GM19035 (cell line): ENCODE results near the gene SLC24A3.
A peak's percentile ranks its signal among the peaks of the same experiment; 100 is the strongest.

Experiments used
- ATAC-seq: cut with Tn5 transposase; IDR thresholded peaks from one replicate; pipeline ENCODE4 v1.9.1; 2021; ENCODE audit not compliant: unreplicated experiment

SLC24A3 gene

GRCh38 chr20:19336631-19337030 lies 124.2 kb downstream of the SLC24A3 start:
- ATAC-seq: no peak

GRCh38 chr20:19338380-19338779 lies 125.9 kb downstream of the SLC24A3 start:
- ATAC-seq: no peak

GRCh38 chr20:19338960-19339359 lies 126.5 kb downstream of the SLC24A3 start:
- no peak for ATAC-seq

- no peak for ATAC-seq
Observed at GRCh38 chr20:19341348-19342053, 129.1 kb downstream of the SLC24A3 start.

GRCh38 chr20:19344341-19344740 lies 131.9 kb downstream of the SLC24A3 start:
- ATAC-seq: no peak

- ATAC-seq: peak; percentile 62
Observed at GRCh38 chr20:19347943-19348456, 135.6 kb downstream of the SLC24A3 start.

GRCh38 chr20:19348582-19348981 lies 136.1 kb downstream of the SLC24A3 start:
- ATAC-seq: no peak

- ATAC-seq: no peak
Observed at GRCh38 chr20:19349879-19350278, 137.4 kb downstream of the SLC24A3 start.

- ATAC-seq: no peak
Observed at GRCh38 chr20:19351542-19351941, 139.1 kb downstream of the SLC24A3 start.

- no peak for ATAC-seq
Observed at GRCh38 chr20:19354950-19355349, 142.5 kb downstream of the SLC24A3 start.

GRCh38 chr20:19361790-19362189 lies 149.3 kb downstream of the SLC24A3 start:
- ATAC-seq: no peak

- no peak for ATAC-seq
Observed at GRCh38 chr20:19363476-19363875, 151.0 kb downstream of the SLC24A3 start.

GRCh38 chr20:19367591-19367990 lies 155.1 kb downstream of the SLC24A3 start:
- ATAC-seq: no peak

GRCh38 chr20:19368351-19368750 lies 155.9 kb downstream of the SLC24A3 start:
- ATAC-seq: no peak

GRCh38 chr20:19370076-19371075 lies 157.9 kb downstream of the SLC24A3 start:
- ATAC-seq: no peak

- no peak for ATAC-seq
Observed at GRCh38 chr20:19371112-19371511, 158.7 kb downstream of the SLC24A3 start.

- ATAC-seq: no peak
Observed at GRCh38 chr20:19374216-19374615, 161.8 kb downstream of the SLC24A3 start.

GRCh38 chr20:19375395-19375794 lies 163.0 kb downstream of the SLC24A3 start:
- no peak for ATAC-seq

- ATAC-seq: no peak
Observed at GRCh38 chr20:19375801-19376200, 163.4 kb downstream of the SLC24A3 start.

- no peak for ATAC-seq
Observed at GRCh38 chr20:19376451-19377229, 164.2 kb downstream of the SLC24A3 start.

- no peak for ATAC-seq
Observed at GRCh38 chr20:19378058-19378457, 165.6 kb downstream of the SLC24A3 start.
